Astrocyte of the spinal cord (primary cell): ENCODE results near the gene AUTS2.

ENCODE experiments used
- DNase-seq: peaks from one replicate; pipeline ENCODE4 v3.0.0; 2011; ENCODE audit warnings: low read depth, low spot score
- H3K4me3 ChIP-seq: 2 replicates; pipeline ENCODE4 v1.5.1; 2011; ENCODE audit warnings: low read depth, mild to moderate bottlenecking, low read length, moderate library complexity
- in situ Hi-C: cut with HindIII; loops from 2 replicates; pipeline ENCODE4 v1.10.0; 2017; ENCODE audit warnings: low sequenced_read_pairs
- TF ChIP-seq, protein P1 (sequence below): IDR thresholded peaks from 2 replicates; pipeline ENCODE4 v1.5.1; 2012; ENCODE audit warnings: low read depth, mild to moderate bottlenecking, low read length, inconsistent platforms

The AUTS2 gene

DNA sequence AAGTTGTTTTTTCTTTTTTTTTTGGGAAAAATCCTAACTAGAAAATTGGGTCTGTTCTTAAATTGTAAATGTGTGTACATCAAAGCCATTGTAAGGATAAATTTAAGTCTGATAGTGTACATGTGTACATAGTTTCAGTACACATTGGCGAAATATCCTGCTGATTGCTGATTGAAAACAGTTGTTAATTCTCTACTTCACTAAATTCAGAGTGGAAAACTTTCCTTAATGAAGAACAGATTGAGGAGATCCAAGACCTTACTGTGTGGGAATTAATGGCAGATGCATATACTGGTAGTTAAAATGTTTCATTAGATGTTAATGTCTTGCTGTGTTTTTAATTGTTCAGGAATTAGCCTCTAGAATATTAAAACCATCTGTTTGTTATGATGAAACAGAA, 506.0 kb downstream of the AUTS2 start:
- DNase-seq: no peak
- no peak overlapping the region for H3K4me3 ChIP-seq
- TF ChIP-seq, protein P1, sequence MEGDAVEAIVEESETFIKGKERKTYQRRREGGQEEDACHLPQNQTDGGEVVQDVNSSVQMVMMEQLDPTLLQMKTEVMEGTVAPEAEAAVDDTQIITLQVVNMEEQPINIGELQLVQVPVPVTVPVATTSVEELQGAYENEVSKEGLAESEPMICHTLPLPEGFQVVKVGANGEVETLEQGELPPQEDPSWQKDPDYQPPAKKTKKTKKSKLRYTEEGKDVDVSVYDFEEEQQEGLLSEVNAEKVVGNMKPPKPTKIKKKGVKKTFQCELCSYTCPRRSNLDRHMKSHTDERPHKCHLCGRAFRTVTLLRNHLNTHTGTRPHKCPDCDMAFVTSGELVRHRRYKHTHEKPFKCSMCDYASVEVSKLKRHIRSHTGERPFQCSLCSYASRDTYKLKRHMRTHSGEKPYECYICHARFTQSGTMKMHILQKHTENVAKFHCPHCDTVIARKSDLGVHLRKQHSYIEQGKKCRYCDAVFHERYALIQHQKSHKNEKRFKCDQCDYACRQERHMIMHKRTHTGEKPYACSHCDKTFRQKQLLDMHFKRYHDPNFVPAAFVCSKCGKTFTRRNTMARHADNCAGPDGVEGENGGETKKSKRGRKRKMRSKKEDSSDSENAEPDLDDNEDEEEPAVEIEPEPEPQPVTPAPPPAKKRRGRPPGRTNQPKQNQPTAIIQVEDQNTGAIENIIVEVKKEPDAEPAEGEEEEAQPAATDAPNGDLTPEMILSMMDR: no peak
- in situ Hi-C loops: no loop called here

DNA sequence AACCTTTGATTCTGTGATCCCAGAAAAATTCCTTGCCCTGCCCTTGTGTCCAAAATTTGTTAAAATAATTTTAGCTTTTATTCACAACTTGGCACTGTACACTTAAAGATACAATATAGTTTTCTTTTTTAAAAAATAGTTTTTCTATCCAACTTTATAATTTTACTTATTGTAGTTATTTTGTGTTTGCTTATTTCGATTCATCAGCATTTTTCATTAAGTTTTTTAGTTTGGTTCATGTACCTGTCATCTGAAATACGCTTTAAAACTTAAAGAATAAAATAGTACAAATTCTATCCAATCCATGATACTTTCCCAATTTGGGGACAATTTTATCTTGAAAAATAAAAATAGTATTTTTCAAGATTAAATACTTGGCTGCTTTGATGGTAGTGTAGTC, 514.8 kb downstream of the AUTS2 start:
- TF ChIP-seq, protein P1: no peak
- in situ Hi-C loops: no loop called here
- no peak overlapping the region for H3K4me3 ChIP-seq
- no peak for DNase-seq

DNA sequence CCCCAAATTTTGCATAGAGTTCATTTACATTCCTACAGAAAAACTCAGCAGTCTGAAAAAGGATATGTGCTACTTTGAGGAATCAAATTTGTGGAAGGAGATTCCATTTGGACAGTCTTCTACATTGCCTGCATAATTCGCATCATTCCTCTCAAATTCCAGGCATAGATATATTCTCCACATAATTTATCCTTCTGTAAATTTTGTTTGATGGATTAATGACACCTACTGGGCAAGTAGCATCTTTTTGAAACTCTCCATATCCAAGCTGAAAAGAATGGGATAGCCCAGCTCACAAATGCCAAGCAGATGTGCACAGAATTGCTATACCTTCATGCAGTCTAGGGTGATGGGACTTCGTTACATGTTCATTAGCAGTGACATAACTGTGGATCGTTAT, 515.3 kb downstream of the AUTS2 start:
- TF ChIP-seq, protein P1: no peak
- H3K4me3 ChIP-seq: no peak overlapping the region
- in situ Hi-C loops: no loop called here
- no peak for DNase-seq

DNA sequence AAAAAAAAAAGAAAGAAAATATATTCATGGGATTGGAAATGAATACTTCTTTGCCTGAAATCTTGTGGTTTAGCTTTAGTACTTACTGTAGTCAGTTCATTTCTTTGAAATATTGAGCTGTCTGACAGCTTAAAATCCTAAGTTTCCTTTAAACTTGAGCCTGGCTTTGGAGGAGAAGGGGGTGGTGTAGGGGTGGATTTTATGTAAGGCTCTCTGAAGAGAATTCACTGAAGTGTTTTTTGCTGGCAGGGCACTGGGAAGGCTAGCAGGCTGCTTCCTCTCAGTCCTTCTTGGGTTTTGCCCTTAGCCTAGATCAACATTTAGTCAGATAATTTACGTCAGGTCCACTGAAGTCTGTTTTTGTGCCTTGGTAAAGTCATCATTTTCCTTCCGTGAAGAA, 516.5 kb downstream of the AUTS2 start:
- H3K4me3 ChIP-seq: no peak overlapping the region
- TF ChIP-seq, protein P1: no peak
- in situ Hi-C loops: no loop called here
- DNase-seq: no peak

DNA sequence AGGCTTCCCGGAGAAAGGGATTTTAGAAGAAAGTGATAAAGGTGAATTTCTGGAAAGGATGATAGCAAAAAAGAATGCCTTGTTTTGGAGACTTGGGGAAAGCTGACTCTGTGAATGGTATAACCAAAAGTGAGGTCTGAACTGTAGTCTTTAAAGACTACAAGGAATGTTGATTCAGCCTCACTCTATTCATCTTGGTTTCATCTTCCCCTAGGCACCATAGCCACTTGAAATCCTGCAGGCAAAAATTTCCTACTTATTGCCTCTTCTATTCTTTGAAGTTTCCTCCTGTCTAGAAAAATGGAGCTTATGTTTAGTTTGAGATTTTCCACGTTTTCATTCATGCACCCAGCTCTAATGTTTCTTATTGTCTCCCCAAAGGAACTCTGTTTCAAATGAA, 518.0 kb downstream of the AUTS2 start:
- no peak for DNase-seq
- TF ChIP-seq, protein P1: no peak
- in situ Hi-C loops: no loop called here
- no peak overlapping the region for H3K4me3 ChIP-seq

DNA sequence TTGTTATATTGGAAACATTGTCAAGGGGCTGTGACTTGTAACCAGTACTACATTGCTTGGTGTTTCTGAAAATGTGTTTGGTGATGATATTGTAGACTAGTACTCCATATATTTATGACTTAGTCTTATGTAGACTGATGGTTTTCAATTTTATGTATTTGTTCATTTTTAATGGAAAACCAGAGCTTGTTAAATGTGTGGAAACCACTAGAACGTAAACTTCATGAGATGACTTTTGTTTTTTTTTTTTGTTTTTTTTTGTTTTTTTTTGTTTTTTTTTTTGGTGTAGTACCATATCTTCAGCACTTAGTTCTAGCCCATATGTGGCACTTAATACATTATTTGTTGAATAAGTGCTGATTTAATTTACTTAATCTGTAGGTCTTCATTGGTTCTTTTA, 518.6 kb downstream of the AUTS2 start:
- in situ Hi-C loops: no loop called here
- H3K4me3 ChIP-seq: no peak overlapping the region
- DNase-seq: no peak
- TF ChIP-seq, protein P1: no peak

DNA sequence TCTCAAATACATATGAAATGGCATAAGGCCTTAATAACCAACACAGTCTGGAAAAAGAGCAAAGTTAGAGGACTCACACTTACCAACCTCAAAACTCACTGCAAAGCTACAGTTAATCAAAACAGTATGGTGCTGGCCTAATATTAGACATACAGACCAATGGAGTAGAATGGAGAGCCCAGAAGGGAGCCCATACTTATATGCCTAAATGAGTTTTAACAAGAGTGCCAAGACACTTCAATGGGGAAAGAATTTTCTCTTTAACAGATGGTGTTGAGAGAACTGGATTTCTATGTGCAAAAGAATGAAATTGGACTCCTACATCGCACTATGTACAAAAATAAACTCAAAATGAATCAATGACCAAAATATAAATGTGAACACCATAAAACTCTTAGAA, 522.6 kb downstream of the AUTS2 start:
- TF ChIP-seq, protein P1: no peak
- in situ Hi-C loops: no loop called here

More for the DNA sequence above, 522.6 kb downstream of the AUTS2 start:
- H3K4me3 ChIP-seq: no peak overlapping the region
- no peak for DNase-seq
